Endothelial cell of umbilical vein (primary cell): ENCODE results near the gene PAX3. TPM values are rescaled to one million over a fixed set of nuclear protein-coding genes. Genes with fewer than 3 reads are reported as not detected.
"Not testable (repeated sequence)": the region's sequence is repeated elsewhere in the genome, so short reads cannot be mapped to it uniquely, and the experiment has no call there.

Source experiments
- BruUV-seq: library from RNA; stranded (reverse); fragments of 400-500 nt; replicated peaks from 2 replicates; lab custom pipeline; 2021; lab: Mats Ljungman, UMichigan
- CTCF ChIA-PET: fragments of 300-600, 350-600 bp; sonication (Branson Sonifier 250); formaldehyde crosslinking; loops from one replicate; lab custom pipeline; 2021; ENCODE audit warnings: antibody characterized with exemption, inconsistent platforms; lab: Charles Lee
- POLR2A ChIA-PET: fragments of 300-600, 350-600 bp; sonication (Branson Sonifier 250); formaldehyde crosslinking; loops from one replicate; lab custom pipeline; 2021; ENCODE audit warnings: antibody characterized with exemption, inconsistent platforms; lab: Charles Lee
- DNase-seq: peaks from one replicate; pipeline ENCODE4 v3.0.0-alpha.2; 2011; ENCODE audit warnings: low read depth, low spot score
- FAIRE-seq: peaks from 2 replicates; lab custom pipeline; 2011; peaks lifted over from hg19 to GRCh38; lab: Jason Lieb, UNC
- H2AFZ ChIP-seq: 2 replicates; pipeline ENCODE4 v1.6.0; 2012; ENCODE audit warnings: low read depth, low read length, control low read depth, inconsistent platforms
- H3K27ac ChIP-seq: 2 replicates; pipeline ENCODE4 v1.5.1; 2011; ENCODE audit warnings: low read depth, mild to moderate bottlenecking, control low read depth, low read length, moderate library complexity; ENCODE audit not compliant: insufficient read depth
- H3K27me3 ChIP-seq, 2 experiments: 2 replicates each; pipeline versions ENCODE4 v1.6.0 to v1.6.1; 2011; ENCODE audit warnings: low read length in 2 of 2, mixed read lengths in 1 of 2; ENCODE audit not compliant: control insufficient read depth in 2 of 2, insufficient read depth in 2 of 2
- H3K36me3 ChIP-seq, 2 experiments: 2 replicates in 1 of 2; 3 replicates in 1 of 2; pipeline ENCODE4 v1.5.1; 2011; ENCODE audit warnings: low read length in 2 of 2, mild to moderate bottlenecking in 1 of 2, moderate library complexity in 1 of 2; ENCODE audit not compliant: control insufficient read depth in 2 of 2, insufficient read depth in 2 of 2; ENCODE audit errors: extremely low read depth in 1 of 2
- H3K4me1 ChIP-seq: 3 replicates; pipeline ENCODE4 v1.5.1; 2011; ENCODE audit warnings: mild to moderate bottlenecking, low read length; ENCODE audit not compliant: control insufficient read depth, insufficient read depth; ENCODE audit errors: extremely low read depth
- H3K4me2 ChIP-seq: 2 replicates; pipeline ENCODE4 v1.6.1; 2011; ENCODE audit warnings: low read length, control low read depth, mixed read lengths; ENCODE audit not compliant: insufficient read depth
- H3K4me3 ChIP-seq, 3 experiments: fragments of 200-600 bp in 1 of 3; sonication (generic), shearing (Covaris generic) in 1 of 3; replicated peaks in 1 of 3; 2 replicates each; pipeline ENCODE4 v1.5.1; 2011 to 2016; ENCODE audit warnings: control low read depth in 3 of 3, low read length in 3 of 3, mild to moderate bottlenecking in 2 of 3, inconsistent platforms in 1 of 3, low read depth in 1 of 3, moderate library complexity in 1 of 3; ENCODE audit not compliant: insufficient read depth in 1 of 3
- H3K79me2 ChIP-seq: 2 replicates; pipeline ENCODE4 v1.6.0; 2012; ENCODE audit warnings: low read length, inconsistent platforms; ENCODE audit not compliant: control insufficient read depth, insufficient read depth
- H3K9ac ChIP-seq: replicated peaks from 2 replicates; pipeline ENCODE3; 2011; ENCODE audit warnings: low read length, control low read depth; ENCODE audit not compliant: insufficient read depth; ENCODE audit errors: extremely low read depth
- H3K9me1 ChIP-seq: replicated peaks from 3 replicates; pipeline ENCODE4 v1.6.0; 2011; ENCODE audit warnings: mild to moderate bottlenecking, low read length; ENCODE audit not compliant: control insufficient read depth, insufficient read depth; ENCODE audit errors: extremely low read depth
- H3K9me3 ChIP-seq: replicated peaks from 2 replicates; pipeline ENCODE4 v1.5.1; 2012; ENCODE audit warnings: low read length, inconsistent platforms; ENCODE audit not compliant: control insufficient read depth, insufficient read depth
- H4K20me1 ChIP-seq: replicated peaks from 2 replicates; pipeline ENCODE3; 2011; ENCODE audit warnings: mild to moderate bottlenecking, low read length; ENCODE audit not compliant: control insufficient read depth, insufficient read depth; ENCODE audit errors: extremely low read depth
- CTCF ChIP-seq, 2 donors: IDR thresholded peaks; 1 replicate in 1 of 2; 2 replicates in 1 of 2; pipeline ENCODE4 v1.5.1; 2011; ENCODE audit warnings: low read length in 2 of 2, mild to moderate bottlenecking in 2 of 2, moderate library complexity in 2 of 2, control low read depth in 1 of 2, inconsistent platforms in 1 of 2, low read depth in 1 of 2; ENCODE audit not compliant: insufficient read depth in 1 of 2; ENCODE audit errors: extremely low read depth in 1 of 2
- EZH2 ChIP-seq: IDR thresholded peaks from 2 replicates; pipeline ENCODE4 v1.6.1; 2012; ENCODE audit warnings: borderline replicate concordance, low read depth, mild to moderate bottlenecking, moderate library complexity, low read length, inconsistent platforms; ENCODE audit not compliant: severe bottlenecking
- FOS ChIP-seq: IDR thresholded peaks from 2 replicates; pipeline ENCODE4 v1.6.1; 2011; ENCODE audit warnings: mild to moderate bottlenecking, low read length, moderate library complexity, borderline replicate concordance; ENCODE audit not compliant: insufficient read depth
- GATA2 ChIP-seq: IDR thresholded peaks from 2 replicates; pipeline ENCODE4 v1.7.0; 2011; ENCODE audit warnings: low read depth, mild to moderate bottlenecking, moderate library complexity, mixed read lengths, low read length; ENCODE audit not compliant: insufficient read length, insufficient read depth
- JUN ChIP-seq: IDR thresholded peaks from 2 replicates; pipeline ENCODE4 v1.6.1; 2011; ENCODE audit warnings: borderline replicate concordance, low read depth; ENCODE audit not compliant: insufficient read length, insufficient read depth
- MAX ChIP-seq: IDR thresholded peaks from 2 replicates; pipeline ENCODE4 v1.6.1; 2011; ENCODE audit not compliant: insufficient read depth, insufficient read length
- MYC ChIP-seq: IDR thresholded peaks from one replicate; pipeline ENCODE4 v1.6.1; 2011; ENCODE audit warnings: mild to moderate bottlenecking, low read depth, low read length
- POLR2A ChIP-seq: IDR thresholded peaks from 2 replicates; pipeline ENCODE4 v1.6.1; 2012; ENCODE audit warnings: low read depth, mild to moderate bottlenecking, control low read depth, low read length
- POLR2AphosphoS5 ChIP-seq: IDR thresholded peaks from 2 replicates; pipeline ENCODE4 v1.6.1; 2012; ENCODE audit warnings: low read depth, mild to moderate bottlenecking, control low read depth, low read length, moderate library complexity; ENCODE audit not compliant: insufficient read depth
- dilution Hi-C: fragments of 300-500 bp; cut with MboI; formaldehyde crosslinking; loops from one replicate; pipeline ENCODE4 v1.15.0; 2019; ENCODE audit warnings: low sequenced_read_pairs; ENCODE audit not compliant: extremely low pct_ligation_motif_present
- intact Hi-C: fragments of 100-400 bp; cut with micrococcal nuclease; formaldehyde crosslinking; loops from one replicate; pipeline ENCODE4 v1.10.0; 2022
- polyA plus RNA-seq, 4 experiments: library from polyadenylated mRNA; depleted of rRNA in 3 of 4; stranded (reverse) in 3 of 4; unstranded in 1 of 4; fragments of >200 nt; gene quantifications; 2 replicates each; pipeline versions ENCODE4 v1.2.1 to v1.2.3, GENCODE V29; 2011 to 2012; ENCODE audit warnings: missing spikeins in 1 of 4
- total RNA-seq: library from RNA; stranded (reverse); gene quantifications from 2 replicates; pipeline ENCODE4 v1.2.3, GENCODE V29; 2021

The PAX3 gene
- total and polyA plus RNA-seq, 2 donors (not counting 3 experiments of a cell fraction or from before 2014, with no cell fraction given), result not detected

GRCh38 chr2:222159221-222159620 is 139.6 kb downstream of the PAX3 start:
- Histone ChIP-seq H3K9me3 (no peaks in the 10 kb centered on the region), H3K79me2 (no peaks in the 10 kb centered on the region), H3K9me1 (no peaks in the 10 kb centered on the region), H3K4me1 (no peaks in the 10 kb centered on the region), H3K9ac (no peak overlapping the region), H3K27me3 (no peaks in the 10 kb centered on the region), H3K36me3 (no peaks in the 10 kb centered on the region), H2AFZ (no peak overlapping the region), H3K4me2 (no peak overlapping the region), H4K20me1 (no peaks in the 10 kb centered on the region), H3K27ac (no peak overlapping the region), H3K4me3 (no peak overlapping the region)
- no TSS peak for BruUV-seq
- FAIRE-seq (no peak), DNase-seq (no peak)
- TF ChIP-seq POLR2A (no peak), GATA2 (no peak), CTCF (IDR thresholded peaks at IDR 0.05; ENCODE audit: extremely low read depth in 1 of 2, insufficient read depth in 1 of 2, low read depth in 1 of 2, low read length in 2 of 2) (no peak), JUN (no peak), MAX (no peak), POLR2AphosphoS5 (no peak), EZH2 (no peak), FOS (no peak), MYC (no peak)
- dilution Hi-C loops (no loop called here), intact Hi-C loops (no loop called here)
- ChIA-PET POLR2A (no interaction called here), CTCF (no interaction called here)

- H3K79me2 ChIP-seq, H4K20me1 ChIP-seq, DNase-seq, H3K27ac ChIP-seq, H3K9ac ChIP-seq, H2AFZ ChIP-seq, H3K9me1 ChIP-seq, CTCF ChIA-PET, BruUV-seq, H3K4me2 ChIP-seq, H3K4me3 ChIP-seq, intact Hi-C loops, H3K4me1 ChIP-seq, dilution Hi-C loops, H3K9me3 ChIP-seq, FAIRE-seq, POLR2A ChIA-PET, H3K27me3 ChIP-seq, H3K36me3 ChIP-seq: not testable (repeated sequence)
Observed at GRCh38 chr2:222155003-222155664, 143.7 kb downstream of the PAX3 start.
